Cardiac muscle cell (in vitro differentiated cells and primary cell): ENCODE measurements around the gene ELF4. TPM values are rescaled to one million over a fixed set of nuclear protein-coding genes. Genes with fewer than 3 reads are reported as not detected.

ENCODE experiments used
- DNase-seq, 2 donors: peaks; one replicate each; pipeline versions ENCODE4 v3.0.0 to v3.0.0-alpha.2; 2010 to 2017; ENCODE audit warnings: low read depth in 1 of 2, low spot score in 1 of 2
- H3K27ac ChIP-seq: fragments of 200-600 bp; sonication (generic); 2 replicates; pipeline ENCODE4 v1.5.1; 2016
- H3K27me3 ChIP-seq: fragments of 200-600 bp; sonication (generic); 2 replicates; pipeline ENCODE4 v1.6.0; 2016; ENCODE audit warnings: control low read depth
- H3K36me3 ChIP-seq: fragments of 200-600 bp; sonication (generic); 2 replicates; pipeline ENCODE4 v1.5.1; 2016; ENCODE audit warnings: control low read depth
- H3K4me1 ChIP-seq: fragments of 200-600 bp; sonication (generic); 2 replicates; pipeline ENCODE4 v1.8.1; 2017; ENCODE audit warnings: low read depth, mild to moderate bottlenecking, mixed run types
- H3K4me3 ChIP-seq: fragments of 200-600 bp; sonication (generic); 2 replicates; pipeline ENCODE4 v1.5.1; 2016; ENCODE audit warnings: mild to moderate bottlenecking
- H3K9me3 ChIP-seq: fragments of 200-600 bp; sonication (generic); 2 replicates; pipeline ENCODE4 v1.5.1; 2017; ENCODE audit warnings: low read depth, mild to moderate bottlenecking, control low read depth
- CTCF ChIP-seq: IDR thresholded peaks from 2 replicates; pipeline ENCODE4 v1.5.1; 2012; ENCODE audit warnings: low read depth, mild to moderate bottlenecking, low read length
- polyA plus RNA-seq: library from polyadenylated mRNA; unstranded; fragments of >200 nt; fragmentation: Nextera tagmentation; extraction: Ambion mirVana; gene quantifications from 2 replicates; pipeline ENCODE4 v1.2.1, GENCODE V29; 2016
- total RNA-seq: library from RNA; depleted of rRNA; stranded (reverse); fragments of >200 nt; gene quantifications from 2 replicates; pipeline ENCODE4 v1.2.3, GENCODE V29; 2016

ELF4 gene
- total and polyA plus RNA-seq, 2 experiments from 2014 or later = 0.88 to 1.8 TPM

GRCh38 chrX:130130990-130131389 is 20.7 kb upstream of the ELF4 start:
- no peak for TF ChIP-seq CTCF
- no peaks in the 10 kb centered on the region for H3K4me1 ChIP-seq
- DNase-seq = no peak
- H3K27me3 ChIP-seq = no peaks in the 10 kb centered on the region
- H3K4me3 ChIP-seq = no peak overlapping the region
- no peak overlapping the region for H3K27ac ChIP-seq
- peaks cover 2% of the 10 kb centered on the region for H3K9me3 ChIP-seq
- peaks cover 9% of the 10 kb centered on the region for H3K36me3 ChIP-seq

GRCh38 chrX:130125091-130125874 is 15.0 kb upstream of the ELF4 start:
- Histone ChIP-seq H3K27ac (no peak overlapping the region), H3K36me3 (peaks cover 3% of the 10 kb centered on the region), H3K9me3 (no peaks in the 10 kb centered on the region), H3K27me3 (no peaks in the 10 kb centered on the region), H3K4me1 (no peaks in the 10 kb centered on the region), H3K4me3 (no peak overlapping the region)
- DNase-seq = peak in 1 of 2 donors; percentile 94
- TF ChIP-seq CTCF = no peak

GRCh38 chrX:130124577-130124976 is 14.3 kb upstream of the ELF4 start:
- Histone ChIP-seq H3K27ac (no peak overlapping the region), H3K4me1 (no peaks in the 10 kb centered on the region), H3K9me3 (no peaks in the 10 kb centered on the region), H3K36me3 (peaks cover 3% of the 10 kb centered on the region), H3K4me3 (no peak overlapping the region), H3K27me3 (no peaks in the 10 kb centered on the region)
- DNase-seq = no peak
- TF ChIP-seq CTCF = no peak

- Histone ChIP-seq H3K4me3 (no peak overlapping the region), H3K36me3 (no peaks in the 10 kb centered on the region), H3K4me1 (no peaks in the 10 kb centered on the region), H3K27me3 (no peaks in the 10 kb centered on the region), H3K27ac (no peak overlapping the region), H3K9me3 (no peaks in the 10 kb centered on the region)
- no peak for DNase-seq
- TF ChIP-seq CTCF = no peak
These were observed 11.2 kb upstream of the ELF4 start for GRCh38 chrX:130121505-130121800.

GRCh38 chrX:130120746-130121504 is 10.6 kb upstream of the ELF4 start:
- H3K36me3 ChIP-seq = no peaks in the 10 kb centered on the region
- peak overlapping the region; percentile 19 for H3K4me3 ChIP-seq
- H3K27ac ChIP-seq = no peak overlapping the region
- H3K9me3 ChIP-seq = no peaks in the 10 kb centered on the region
- TF ChIP-seq CTCF = peak; percentile 57
- no peaks in the 10 kb centered on the region for H3K4me1 ChIP-seq
- DNase-seq = peak; percentile 71 to 79
- H3K27me3 ChIP-seq = no peaks in the 10 kb centered on the region
